Measurements from ENCODE around the gene FKBP2. TPM values are rescaled to one million over a fixed set of nuclear protein-coding genes. Genes with fewer than 3 reads are reported as not detected.
A peak's percentile ranks its signal among the peaks of the same experiment; 100 is the strongest.

The FKBP2 gene
- total and polyA plus RNA-seq, 2 of the 13 experiments (the other 11 are each of a cell fraction or from before 2014, with no cell fraction given) = 30.1 to 53.3 TPM

DNA sequence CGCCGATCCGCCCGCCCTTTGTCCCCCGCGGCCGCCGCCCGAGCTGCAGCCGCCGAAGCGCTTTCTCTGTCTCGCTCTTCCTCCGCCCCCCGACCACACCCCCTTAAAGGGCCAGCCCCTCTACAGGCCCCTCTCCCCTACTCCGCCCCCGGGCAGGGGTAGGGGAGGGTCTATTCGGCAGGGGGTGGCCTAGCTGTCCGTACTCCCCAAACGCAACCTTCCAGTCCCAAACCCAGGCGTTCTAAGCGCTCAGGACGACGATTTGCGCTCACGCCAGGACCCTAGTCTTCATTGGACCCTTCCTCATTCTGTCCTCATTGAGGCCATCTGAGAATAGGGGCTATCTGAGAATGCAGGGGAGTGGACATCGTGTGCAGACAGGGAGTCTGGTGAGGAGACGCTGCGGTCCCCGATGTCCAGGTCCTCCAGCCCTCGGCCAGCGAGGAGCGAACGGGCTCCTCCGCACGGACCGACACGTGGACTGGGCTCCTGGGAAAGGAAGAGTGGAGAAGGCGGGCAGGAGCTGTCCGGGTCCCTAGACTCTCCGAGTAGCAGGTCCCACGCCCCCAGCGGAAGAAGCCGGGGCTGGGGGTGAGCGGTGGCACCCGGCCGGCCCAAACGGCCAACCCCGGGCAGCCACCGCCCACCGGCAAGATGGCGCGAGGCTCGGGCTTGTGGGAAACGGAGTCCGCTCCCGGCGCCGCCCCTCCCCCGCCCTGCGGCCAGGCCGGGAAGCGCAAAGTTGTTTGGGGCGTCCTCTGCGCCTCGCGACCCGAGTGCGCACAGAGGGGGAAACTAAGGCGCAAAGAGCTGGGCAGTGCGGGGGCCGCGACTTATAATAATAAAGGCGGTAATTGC is 6.2 kb downstream of the FKBP2 start, which contains the start of gene PPP1R14B (continued):
- TF ChIP-seq ZFP82 (CRISPR knock-in tag; IDR thresholded peaks at IDR 0.05; ENCODE audit: borderline replicate concordance) (no peak), ZNF296 (CRISPR knock-in tag; conservative IDR thresholded peaks at IDR 0.05) (no peak), THYN1 (CRISPR knock-in tag; IDR thresholded peaks at IDR 0.05; ENCODE audit: borderline replicate concordance, low read depth) (no peak), GFI1 (CRISPR knock-in tag; IDR thresholded peaks at IDR 0.05; ENCODE audit: borderline replicate concordance) (no peak), EEA1 (CRISPR knock-in tag; IDR thresholded peaks at IDR 0.05; ENCODE audit: borderline replicate concordance) (0 out of 2 replicates have a peak, but pooled peaks have one; percentile 29), PHF21A (CRISPR knock-in tag; IDR thresholded peaks at IDR 0.05) (peak; percentile 50), SETDB1 (CRISPR knock-in tag; IDR thresholded peaks at IDR 0.05; ENCODE audit: borderline replicate concordance) (no peak), ZNF614 (CRISPR knock-in tag; IDR thresholded peaks at IDR 0.05; ENCODE audit: borderline replicate concordance) (no peak), ZFP90 (CRISPR knock-in tag; IDR thresholded peaks at IDR 0.05; ENCODE audit: borderline replicate concordance) (peak; percentile 53; the same call in 1 of the 2 replicates), MBNL3 (CRISPR knock-in tag; conservative IDR thresholded peaks at IDR 0.05) (no peak), ZNF839 (CRISPR knock-in tag; IDR thresholded peaks at IDR 0.05; ENCODE audit: borderline replicate concordance) (no peak), RBAK (CRISPR knock-in tag; IDR thresholded peaks at IDR 0.05) (no peak), NFE2 (CRISPR knock-in tag; IDR thresholded peaks at IDR 0.05) (no peak), WIZ (CRISPR knock-in tag; IDR thresholded peaks at IDR 0.05) (0 out of 2 replicates have a peak, but pooled peaks have one; percentile 24), TOPORS (CRISPR knock-in tag; IDR thresholded peaks at IDR 0.05) (0 out of 2 replicates have a peak, but pooled peaks have one; percentile 63), KLF13 (CRISPR knock-in tag; IDR thresholded peaks at IDR 0.05) (no peak), ZNF7 (CRISPR knock-in tag; IDR thresholded peaks at IDR 0.05) (no peak)
- TF ChIP-seq, protein P1, sequence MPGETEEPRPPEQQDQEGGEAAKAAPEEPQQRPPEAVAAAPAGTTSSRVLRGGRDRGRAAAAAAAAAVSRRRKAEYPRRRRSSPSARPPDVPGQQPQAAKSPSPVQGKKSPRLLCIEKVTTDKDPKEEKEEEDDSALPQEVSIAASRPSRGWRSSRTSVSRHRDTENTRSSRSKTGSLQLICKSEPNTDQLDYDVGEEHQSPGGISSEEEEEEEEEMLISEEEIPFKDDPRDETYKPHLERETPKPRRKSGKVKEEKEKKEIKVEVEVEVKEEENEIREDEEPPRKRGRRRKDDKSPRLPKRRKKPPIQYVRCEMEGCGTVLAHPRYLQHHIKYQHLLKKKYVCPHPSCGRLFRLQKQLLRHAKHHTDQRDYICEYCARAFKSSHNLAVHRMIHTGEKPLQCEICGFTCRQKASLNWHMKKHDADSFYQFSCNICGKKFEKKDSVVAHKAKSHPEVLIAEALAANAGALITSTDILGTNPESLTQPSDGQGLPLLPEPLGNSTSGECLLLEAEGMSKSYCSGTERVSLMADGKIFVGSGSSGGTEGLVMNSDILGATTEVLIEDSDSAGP (CRISPR knock-in tag; IDR thresholded peaks at IDR 0.05; ENCODE audit: borderline replicate concordance) = peak; percentile 99
- TF ChIP-seq, protein P2, sequence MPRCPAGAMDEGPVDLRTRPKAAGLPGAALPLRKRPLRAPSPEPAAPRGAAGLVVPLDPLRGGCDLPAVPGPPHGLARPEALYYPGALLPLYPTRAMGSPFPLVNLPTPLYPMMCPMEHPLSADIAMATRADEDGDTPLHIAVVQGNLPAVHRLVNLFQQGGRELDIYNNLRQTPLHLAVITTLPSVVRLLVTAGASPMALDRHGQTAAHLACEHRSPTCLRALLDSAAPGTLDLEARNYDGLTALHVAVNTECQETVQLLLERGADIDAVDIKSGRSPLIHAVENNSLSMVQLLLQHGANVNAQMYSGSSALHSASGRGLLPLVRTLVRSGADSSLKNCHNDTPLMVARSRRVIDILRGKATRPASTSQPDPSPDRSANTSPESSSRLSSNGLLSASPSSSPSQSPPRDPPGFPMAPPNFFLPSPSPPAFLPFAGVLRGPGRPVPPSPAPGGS (CRISPR knock-in tag; IDR thresholded peaks at IDR 0.05) = no peak
- TF ChIP-seq, protein P3, sequence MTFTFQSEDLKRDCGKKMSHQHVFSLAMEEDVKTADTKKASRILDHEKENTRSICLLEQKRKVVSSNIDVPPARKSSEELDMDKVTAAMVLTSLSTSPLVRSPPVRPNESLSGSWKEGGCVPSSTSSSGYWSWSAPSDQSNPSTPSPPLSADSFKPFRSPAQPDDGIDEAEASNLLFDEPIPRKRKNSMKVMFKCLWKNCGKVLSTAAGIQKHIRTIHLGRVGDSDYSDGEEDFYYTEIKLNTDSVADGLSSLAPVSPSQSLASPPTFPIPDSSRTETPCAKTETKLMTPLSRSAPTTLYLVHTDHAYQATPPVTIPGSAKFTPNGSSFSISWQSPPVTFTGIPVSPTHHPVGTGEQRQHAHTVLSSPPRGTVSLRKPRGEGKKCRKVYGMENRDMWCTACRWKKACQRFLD (CRISPR knock-in tag; IDR thresholded peaks at IDR 0.05; ENCODE audit: borderline replicate concordance) = no peak
- TF ChIP-seq, protein P4, sequence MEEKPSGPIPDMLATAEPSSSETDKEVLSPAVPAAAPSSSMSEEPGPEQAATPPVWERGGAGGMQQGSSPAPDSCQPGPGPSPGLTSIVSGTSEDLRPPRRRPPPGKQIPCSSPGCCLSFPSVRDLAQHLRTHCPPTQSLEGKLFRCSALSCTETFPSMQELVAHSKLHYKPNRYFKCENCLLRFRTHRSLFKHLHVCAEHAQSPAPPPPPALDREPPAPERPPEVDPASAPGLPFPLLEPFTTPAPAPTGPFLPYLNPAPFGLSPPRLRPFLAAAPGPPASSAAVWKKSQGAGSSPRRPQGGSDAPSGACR (CRISPR knock-in tag; IDR thresholded peaks at IDR 0.05) = no peak; the same call in 1 of the 2 replicates
- TF ChIP-seq, protein P5, sequence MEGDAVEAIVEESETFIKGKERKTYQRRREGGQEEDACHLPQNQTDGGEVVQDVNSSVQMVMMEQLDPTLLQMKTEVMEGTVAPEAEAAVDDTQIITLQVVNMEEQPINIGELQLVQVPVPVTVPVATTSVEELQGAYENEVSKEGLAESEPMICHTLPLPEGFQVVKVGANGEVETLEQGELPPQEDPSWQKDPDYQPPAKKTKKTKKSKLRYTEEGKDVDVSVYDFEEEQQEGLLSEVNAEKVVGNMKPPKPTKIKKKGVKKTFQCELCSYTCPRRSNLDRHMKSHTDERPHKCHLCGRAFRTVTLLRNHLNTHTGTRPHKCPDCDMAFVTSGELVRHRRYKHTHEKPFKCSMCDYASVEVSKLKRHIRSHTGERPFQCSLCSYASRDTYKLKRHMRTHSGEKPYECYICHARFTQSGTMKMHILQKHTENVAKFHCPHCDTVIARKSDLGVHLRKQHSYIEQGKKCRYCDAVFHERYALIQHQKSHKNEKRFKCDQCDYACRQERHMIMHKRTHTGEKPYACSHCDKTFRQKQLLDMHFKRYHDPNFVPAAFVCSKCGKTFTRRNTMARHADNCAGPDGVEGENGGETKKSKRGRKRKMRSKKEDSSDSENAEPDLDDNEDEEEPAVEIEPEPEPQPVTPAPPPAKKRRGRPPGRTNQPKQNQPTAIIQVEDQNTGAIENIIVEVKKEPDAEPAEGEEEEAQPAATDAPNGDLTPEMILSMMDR (CRISPR knock-in tag; IDR thresholded peaks at IDR 0.05) = no peak; the same call in none of the 2 replicates

Measured in HepG2 (cell line).